ENCODE results near the gene RAPGEF4. TPM values are rescaled to one million over a fixed set of nuclear protein-coding genes. Genes with fewer than 3 reads are reported as not detected.

The RAPGEF4 gene
- total and polyA plus RNA-seq, 2 of the 8 experiments (the other 6 are each of a cell fraction or from before 2014, with no cell fraction given), result 1.2 to 2.6 TPM

GRCh38 chr2:172908275-172908674 lies 172.6 kb downstream of the RAPGEF4 start:
- H3K27ac ChIP-seq (ENCODE audit: low read depth, low read length), result no peak overlapping the region
- H3K23me2 ChIP-seq (ENCODE audit: low read depth, low read length), result no peaks in the 10 kb centered on the region
- no peaks in the 10 kb centered on the region for H3K36me3 ChIP-seq (ENCODE audit: control insufficient read depth in 2 of 4, insufficient read depth in 4 of 4, low read length in 3 of 4)
- H2BK12ac ChIP-seq (ENCODE audit: low read depth, low read length), result no peak overlapping the region
- no peak for DNase-seq (ENCODE audit: low read depth in 1 of 2, low spot score in 2 of 2)
- no peaks in the 10 kb centered on the region for H3K9me3 ChIP-seq (ENCODE audit: insufficient read depth in 2 of 2, low read depth in 1 of 2, low read length in 1 of 2)
- H3K4ac ChIP-seq (replicated peaks; ENCODE audit: insufficient read length, low read depth, low read length), result no peak overlapping the region
- no peak overlapping the region for H2AK5ac ChIP-seq (ENCODE audit: low read depth, low read length)
- ChIA-PET CTCF (ENCODE audit: partially characterized antibody) (interaction anchor here (0.8 kb wide), 1 partner anchor 64 kb away, joined by 3 read pairs; no protein-coding TSS in a partner anchor), POLR2A (ENCODE audit: partially characterized antibody) (no interaction called here)
- no peaks in the 10 kb centered on the region for H4K20me1 ChIP-seq (replicated peaks in 1 of 2; ENCODE audit: control insufficient read depth in 1 of 2, insufficient read depth in 2 of 2, low read length in 2 of 2)
- no peaks in the 10 kb centered on the region for H3K79me2 ChIP-seq (ENCODE audit: control insufficient read depth in 1 of 2, insufficient read depth in 2 of 2, low read length in 2 of 2)
- H3K14ac ChIP-seq (ENCODE audit: insufficient read length), result no peak overlapping the region
- no peak overlapping the region for H4K5ac ChIP-seq (ENCODE audit: insufficient read length, low read depth, low read length)
- H2AFZ ChIP-seq (ENCODE audit: low read length), result no peak overlapping the region
- WGBS, 2 experiments (ENCODE audit: extremely low coverage in 1 of 2, insufficient coverage in 1 of 2, insufficient read length in 1 of 2, insufficient replicate concordance in 2 of 2, low coverage in 1 of 2, low lambda C conversion rate in 2 of 2, missing lambda C conversion rate in 1 of 2), result 87% methylated on average over 3 of the region's 3 CpGs; no CpG with 5 or more reads in 1 of the 2 experiments
- no peaks in the 10 kb centered on the region for H3K79me1 ChIP-seq (ENCODE audit: low read depth, low read length)
- H3K23ac ChIP-seq (ENCODE audit: insufficient read length), result no peak overlapping the region
- H3K4me1 ChIP-seq (replicated peaks in 1 of 4; ENCODE audit: control insufficient read depth in 3 of 4, insufficient read depth in 4 of 4, low read length in 3 of 4), result peaks cover 2 to 11% (median 3%) of the 10 kb centered on the region in 4 experiments; a peak in 6 of 7 replicates
- no peak overlapping the region for H3K56ac ChIP-seq (replicated peaks; ENCODE audit: insufficient read length, low read depth, low read length)
- TF ChIP-seq CBX8 (IDR thresholded peaks at IDR 0.05; ENCODE audit: borderline replicate concordance, low read depth, low read length) (no peak), POLR2A (IDR thresholded peaks at IDR 0.05; ENCODE audit: control extremely low read depth in 1 of 2, low read depth in 2 of 2, low read length in 2 of 2) (no peak), GABPA (IDR thresholded peaks at IDR 0.05; ENCODE audit: borderline replicate concordance, insufficient read depth, low read length) (no peak), HDAC2 (IDR thresholded peaks at IDR 0.05; ENCODE audit: borderline replicate concordance in 1 of 2, low read depth in 2 of 2, low read length in 2 of 2) (no peak), ATF2 (IDR thresholded peaks at IDR 0.05; ENCODE audit: low read length) (no peak)
- no peak overlapping the region for H3K4me3 ChIP-seq (ENCODE audit: extremely low read depth in 1 of 4, insufficient read depth in 2 of 4, low read depth in 3 of 4, low read length in 4 of 4)
- no peak for FAIRE-seq
- no peak overlapping the region for H3K18ac ChIP-seq (ENCODE audit: extremely low read depth, low read length)
- H3K9ac ChIP-seq (replicated peaks in 1 of 4; ENCODE audit: extremely low read depth in 1 of 4, low read depth in 3 of 4, low read length in 3 of 4), result no peak overlapping the region
- no peak overlapping the region for H2BK15ac ChIP-seq (ENCODE audit: low read length)
- H4K8ac ChIP-seq (ENCODE audit: extremely low read depth, insufficient read depth, low read length), result no peak overlapping the region
- H2BK5ac ChIP-seq (ENCODE audit: low read depth, low read length), result no peak overlapping the region
- no peak overlapping the region for H2BK20ac ChIP-seq (ENCODE audit: low read length)
- H2BK120ac ChIP-seq (replicated peaks; ENCODE audit: low read depth, low read length), result no peak overlapping the region
- no peaks in the 10 kb centered on the region for H3K27me3 ChIP-seq (replicated peaks in 1 of 4; ENCODE audit: control insufficient read depth in 3 of 4, extremely low read depth in 1 of 4, insufficient read depth in 3 of 4, low read length in 3 of 4)
- H3K4me2 ChIP-seq (ENCODE audit: insufficient read depth in 1 of 2, low read depth in 2 of 2, low read length in 2 of 2), result no peak overlapping the region
- H4K91ac ChIP-seq (replicated peaks; ENCODE audit: insufficient read length, low read length), result no peak overlapping the region

Measured in H1 (cell line).